HG02678 (cell line): ENCODE results near the gene GPATCH1.
A peak's percentile ranks its signal among the peaks of the same experiment; 100 is the strongest.

Source experiments
- ATAC-seq: cut with Tn5 transposase; IDR thresholded peaks from one replicate; pipeline ENCODE4 v1.9.1; 2021; ENCODE audit warnings: mild to moderate bottlenecking, moderate library complexity; ENCODE audit not compliant: unreplicated experiment

The GPATCH1 gene

GRCh38 chr19:33062902-33063301, 18.1 kb upstream of the GPATCH1 start:
- no peak for ATAC-seq

- no peak for ATAC-seq
These were observed 17.6 kb upstream of the GPATCH1 start for GRCh38 chr19:33063356-33063752.

- no peak for ATAC-seq
These were observed 17.1 kb upstream of the GPATCH1 start for GRCh38 chr19:33063753-33064457.

- ATAC-seq, result peak; percentile 51
These were observed 16.6 kb upstream of the GPATCH1 start for GRCh38 chr19:33064458-33064791.

- peak; percentile 80 for ATAC-seq
These were observed 16.0 kb upstream of the GPATCH1 start, which contains the start of gene RHPN2 for GRCh38 chr19:33064792-33065550. Gene RHPN2 (minus strand): TSS chr19:33064888. CDS start chr19:33064852, 36 bp downstream.

GRCh38 chr19:33066543-33066942, 14.4 kb upstream of the GPATCH1 start:
- no peak for ATAC-seq

GRCh38 chr19:33067121-33067520, 13.9 kb upstream of the GPATCH1 start:
- no peak for ATAC-seq

GRCh38 chr19:33071887-33072286, 9.1 kb upstream of the GPATCH1 start:
- ATAC-seq, result no peak

GRCh38 chr19:33075519-33075918, 5.5 kb upstream of the GPATCH1 start:
- ATAC-seq, result no peak

- no peak for ATAC-seq
These were observed 4.7 kb downstream of the GPATCH1 start for GRCh38 chr19:33085570-33086128.

GRCh38 chr19:33086955-33087354, 6.0 kb downstream of the GPATCH1 start:
- ATAC-seq, result no peak

GRCh38 chr19:33089010-33089409, 8.0 kb downstream of the GPATCH1 start:
- ATAC-seq, result no peak

GRCh38 chr19:33090179-33090578, 9.2 kb downstream of the GPATCH1 start:
- ATAC-seq, result no peak

- ATAC-seq, result no peak
These were observed 12.6 kb downstream of the GPATCH1 start for GRCh38 chr19:33093420-33094210.

GRCh38 chr19:33094436-33095067, 13.6 kb downstream of the GPATCH1 start:
- ATAC-seq, result no peak

- no peak for ATAC-seq
These were observed 15.0 kb downstream of the GPATCH1 start for GRCh38 chr19:33096005-33096404.

- ATAC-seq, result no peak
These were observed 17.1 kb downstream of the GPATCH1 start for GRCh38 chr19:33098055-33098534.

- no peak for ATAC-seq
These were observed 20.1 kb downstream of the GPATCH1 start for GRCh38 chr19:33100894-33101644.

GRCh38 chr19:33102893-33103292, 21.9 kb downstream of the GPATCH1 start:
- no peak for ATAC-seq

- no peak for ATAC-seq
These were observed 27.2 kb downstream of the GPATCH1 start for GRCh38 chr19:33108161-33108560.
